HG02798 (cell line): ENCODE data around the gene SSH3.

ENCODE experiments used
- ATAC-seq: cut with Tn5 transposase; IDR thresholded peaks from one replicate; pipeline ENCODE4 v1.9.1; 2021; ENCODE audit warnings: mild to moderate bottlenecking; ENCODE audit not compliant: unreplicated experiment, poor library complexity

SSH3 gene

GRCh38 chr11:67291481-67292381 lies 11.6 kb upstream of the SSH3 start:
- no peak for ATAC-seq

GRCh38 chr11:67292671-67293070 lies 10.7 kb upstream of the SSH3 start:
- ATAC-seq, result no peak

- ATAC-seq, result no peak
These were observed 10.2 kb upstream of the SSH3 start for GRCh38 chr11:67293090-67293489.

GRCh38 chr11:67295846-67296245 lies 7.5 kb upstream of the SSH3 start:
- ATAC-seq, result no peak

DNA sequence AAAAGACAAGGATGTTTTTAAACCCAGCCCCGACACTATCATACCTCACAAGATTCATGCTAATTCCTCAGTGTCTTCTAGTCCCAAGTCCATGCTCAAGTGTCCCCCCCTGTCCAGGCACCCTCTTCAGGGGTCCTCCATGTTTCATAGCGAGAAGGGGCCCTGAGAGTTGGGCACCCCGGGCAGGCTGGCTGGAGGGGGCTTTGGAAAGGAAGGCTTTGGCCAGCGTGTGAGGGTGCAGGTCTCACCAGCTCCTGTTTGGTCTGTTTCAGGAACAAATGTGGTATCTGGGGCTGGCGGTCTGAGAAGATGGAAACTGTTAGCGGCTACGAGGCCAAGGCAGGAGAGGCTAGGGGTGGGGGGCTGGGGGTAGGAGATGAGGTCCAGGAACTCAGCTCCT lies 4.5 kb upstream of the SSH3 start:
- no peak for ATAC-seq

GRCh38 chr11:67299471-67300191 lies 3.7 kb upstream of the SSH3 start:
- ATAC-seq, result no peak

DNA sequence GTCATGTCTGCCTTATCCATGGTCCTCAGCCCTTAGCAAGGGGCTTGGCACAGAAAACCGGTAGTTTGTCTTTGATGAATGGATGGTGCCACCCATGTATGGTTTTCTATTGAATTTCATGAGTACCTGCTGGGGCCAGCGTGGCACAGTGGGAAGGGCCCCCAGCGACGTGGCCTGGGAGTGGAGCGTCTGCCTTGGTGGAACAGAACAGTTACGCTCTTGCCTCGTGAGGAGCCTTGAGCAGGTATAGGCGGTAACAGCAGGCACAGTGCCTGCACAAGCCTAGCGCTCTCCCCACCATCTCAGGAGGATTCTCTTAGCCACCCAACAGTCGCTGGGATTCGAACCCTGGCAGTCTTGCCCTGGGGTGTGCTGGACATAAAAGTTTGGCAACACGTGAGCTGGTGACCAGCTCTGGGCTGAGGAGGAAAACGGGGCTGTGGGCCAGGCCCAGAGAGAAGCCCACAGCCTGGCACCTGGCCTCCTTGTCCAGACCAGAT lies 3.0 kb upstream of the SSH3 start:
- ATAC-seq, result no peak

DNA sequence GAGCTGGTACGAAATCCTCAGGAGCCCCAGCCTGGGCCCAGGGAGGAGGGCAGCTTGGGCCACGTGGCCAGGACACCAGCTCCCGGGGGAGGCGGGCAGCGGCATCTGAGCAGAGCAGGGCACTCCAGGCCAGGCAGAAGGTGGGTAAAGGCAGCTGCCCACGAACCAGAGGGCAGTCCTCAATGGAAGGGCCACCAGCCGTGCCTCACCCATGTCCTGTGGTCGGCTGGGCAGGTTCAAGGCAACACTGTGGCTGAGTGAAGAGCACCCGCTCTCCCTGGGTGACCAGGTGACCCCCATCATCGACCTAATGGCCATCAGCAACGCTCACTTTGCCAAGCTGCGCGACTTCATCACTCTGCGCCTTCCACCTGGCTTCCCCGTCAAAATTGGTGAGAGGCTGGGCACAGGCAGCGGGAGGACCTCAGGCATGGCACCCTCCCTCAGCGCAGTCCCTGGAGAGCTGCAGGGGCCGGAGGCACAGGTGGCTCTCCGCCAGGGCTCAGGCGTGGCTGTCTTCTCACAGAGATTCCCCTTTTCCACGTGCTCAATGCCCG lies 2.5 kb upstream of the SSH3 start:
- ATAC-seq, result no peak

GRCh38 chr11:67301313-67301921 lies 1.9 kb upstream of the SSH3 start:
- no peak for ATAC-seq

- no peak for ATAC-seq
These were observed 1.3 kb upstream of the SSH3 start for GRCh38 chr11:67301951-67302516.

DNA sequence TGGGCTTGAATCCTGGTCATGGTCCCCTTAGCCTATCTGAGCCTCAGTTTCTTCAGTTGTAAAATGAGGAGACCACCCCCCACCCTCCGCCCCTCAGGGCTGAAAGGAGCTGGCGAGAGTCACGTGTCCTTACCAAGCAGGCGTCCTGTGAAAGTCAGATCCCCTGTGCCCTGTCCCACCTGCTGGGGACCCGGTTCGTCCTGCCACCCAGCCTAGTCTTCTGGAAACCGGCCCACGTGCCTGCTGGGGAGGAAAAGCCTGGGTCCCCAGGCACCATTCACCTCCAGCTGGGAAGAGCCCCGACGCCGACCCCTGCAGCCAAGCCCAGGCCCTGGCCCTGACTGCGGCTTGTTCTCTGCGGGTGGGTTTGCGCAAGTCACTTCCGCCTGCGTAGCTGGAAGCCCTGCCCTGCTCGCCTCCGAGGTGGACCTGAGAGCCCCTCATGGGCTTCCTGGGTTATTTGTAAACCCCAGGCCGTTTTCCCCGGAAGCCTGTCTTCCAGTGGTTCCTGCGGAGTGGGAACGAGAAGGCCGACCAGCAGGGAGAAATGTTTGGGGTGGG lies 679 bp upstream of the SSH3 start:
- no peak for ATAC-seq

DNA sequence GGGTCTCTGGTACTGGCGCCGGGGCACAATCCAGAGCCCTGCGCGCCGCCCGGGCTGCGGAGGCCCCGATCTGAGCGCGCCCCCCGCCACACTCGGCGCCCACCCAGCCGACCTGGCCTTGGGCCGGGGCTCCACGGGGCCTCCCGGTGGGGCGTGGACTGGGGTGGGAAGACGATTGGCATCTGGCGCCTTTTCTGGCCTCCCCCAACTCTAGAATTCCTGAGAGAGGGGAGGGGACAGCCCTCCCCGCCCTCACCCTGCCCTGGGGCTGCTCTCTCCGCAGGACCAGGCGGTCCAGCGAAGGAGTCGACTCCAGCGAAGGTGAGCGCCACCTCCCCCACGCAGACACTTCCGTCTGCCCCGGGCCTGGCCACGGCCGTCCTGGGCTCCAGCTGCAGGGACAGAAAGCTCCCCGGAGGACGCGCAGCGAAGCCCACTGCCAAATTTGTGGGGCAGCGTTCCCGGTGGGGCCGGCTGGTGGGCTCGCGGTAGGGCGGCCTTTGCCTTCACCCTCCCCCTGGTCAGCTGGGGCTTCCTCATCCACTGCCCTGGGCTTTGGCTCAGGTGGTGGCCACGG lies 593 bp downstream of the SSH3 start:
- ATAC-seq, result no peak

GRCh38 chr11:67304511-67305113 lies 1.3 kb downstream of the SSH3 start:
- ATAC-seq, result no peak

- ATAC-seq, result no peak
These were observed 3.6 kb downstream of the SSH3 start for GRCh38 chr11:67306769-67307544.

- ATAC-seq, result no peak
These were observed 4.2 kb downstream of the SSH3 start for GRCh38 chr11:67307545-67308001.

DNA sequence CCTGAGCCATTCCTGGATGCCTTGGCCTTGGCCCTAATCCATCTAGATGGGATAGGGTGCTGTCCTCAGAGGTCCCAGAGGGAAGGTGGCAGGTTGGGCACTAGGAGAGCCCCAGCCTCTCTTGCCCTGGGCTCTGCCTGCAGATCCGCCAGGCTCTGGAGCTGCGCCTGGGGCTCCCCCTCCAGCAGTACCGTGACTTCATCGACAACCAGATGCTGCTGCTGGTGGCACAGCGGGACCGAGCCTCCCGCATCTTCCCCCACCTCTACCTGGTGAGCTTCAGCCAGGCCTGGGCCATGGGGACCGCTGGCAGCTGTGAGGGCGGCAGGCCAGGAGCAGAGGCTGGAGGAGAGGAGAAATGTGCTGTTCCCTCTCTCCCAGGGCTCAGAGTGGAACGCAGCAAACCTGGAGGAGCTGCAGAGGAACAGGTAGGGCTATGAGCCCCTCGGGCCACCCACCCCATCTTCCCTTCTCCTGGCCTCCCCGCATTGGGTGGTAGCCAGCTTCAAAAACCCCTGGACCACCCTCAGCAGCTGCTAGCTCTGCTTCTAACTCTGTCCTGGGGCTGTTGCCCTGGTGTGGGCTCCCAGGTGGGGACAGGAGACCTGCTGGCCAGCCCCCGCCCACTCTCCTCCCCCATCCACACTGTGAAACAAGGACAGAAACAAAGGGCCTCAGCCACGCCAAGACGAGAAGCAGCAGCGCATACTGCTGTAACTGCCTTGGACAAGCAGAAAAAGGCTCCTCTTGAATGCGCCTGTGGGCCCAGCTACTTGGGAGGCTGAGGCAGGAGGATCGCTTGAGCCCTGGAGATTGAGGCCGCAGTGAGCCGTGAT lies 4.9 kb downstream of the SSH3 start:
- no peak for ATAC-seq

- ATAC-seq, result no peak
These were observed 5.8 kb downstream of the SSH3 start for GRCh38 chr11:67309166-67309565.

GRCh38 chr11:67309661-67310061 lies 6.3 kb downstream of the SSH3 start:
- ATAC-seq, result no peak
